ENCODE measurements around the gene NIM1K. TPM values are rescaled to one million over a fixed set of nuclear protein-coding genes. Genes with fewer than 3 reads are reported as not detected.

NIM1K gene
- total and polyA plus RNA-seq, 2 donors (not counting 1 experiment from before 2014, with no cell fraction given) = 0.13 to 0.32 TPM

DNA sequence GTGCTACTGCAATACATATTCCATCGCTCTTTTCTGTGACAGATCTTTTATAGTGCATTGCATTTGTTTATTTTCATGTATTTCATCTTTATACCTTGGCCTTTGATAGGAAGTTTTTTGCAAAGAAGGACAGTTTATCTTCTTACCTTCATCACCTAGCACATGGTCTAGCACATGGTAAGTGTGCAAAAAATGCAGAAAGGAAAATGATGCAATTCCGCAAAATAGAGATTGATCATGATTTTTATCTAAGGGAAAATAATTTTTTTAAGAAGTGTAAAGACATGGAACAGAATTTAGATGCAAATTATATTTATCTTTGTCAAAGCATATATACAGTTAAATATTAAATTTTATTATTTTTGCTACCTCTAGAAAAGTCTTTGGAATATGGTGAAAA is 19.2 kb upstream of the NIM1K start:
- no peak overlapping the region for H2AFZ ChIP-seq (ENCODE audit: insufficient read depth, low read depth, low read length, poor library complexity, severe bottlenecking)
- WGBS (ENCODE audit: insufficient coverage) = no CpG with 5 or more reads among the region's 2 CpGs
- TF ChIP-seq, protein P1, sequence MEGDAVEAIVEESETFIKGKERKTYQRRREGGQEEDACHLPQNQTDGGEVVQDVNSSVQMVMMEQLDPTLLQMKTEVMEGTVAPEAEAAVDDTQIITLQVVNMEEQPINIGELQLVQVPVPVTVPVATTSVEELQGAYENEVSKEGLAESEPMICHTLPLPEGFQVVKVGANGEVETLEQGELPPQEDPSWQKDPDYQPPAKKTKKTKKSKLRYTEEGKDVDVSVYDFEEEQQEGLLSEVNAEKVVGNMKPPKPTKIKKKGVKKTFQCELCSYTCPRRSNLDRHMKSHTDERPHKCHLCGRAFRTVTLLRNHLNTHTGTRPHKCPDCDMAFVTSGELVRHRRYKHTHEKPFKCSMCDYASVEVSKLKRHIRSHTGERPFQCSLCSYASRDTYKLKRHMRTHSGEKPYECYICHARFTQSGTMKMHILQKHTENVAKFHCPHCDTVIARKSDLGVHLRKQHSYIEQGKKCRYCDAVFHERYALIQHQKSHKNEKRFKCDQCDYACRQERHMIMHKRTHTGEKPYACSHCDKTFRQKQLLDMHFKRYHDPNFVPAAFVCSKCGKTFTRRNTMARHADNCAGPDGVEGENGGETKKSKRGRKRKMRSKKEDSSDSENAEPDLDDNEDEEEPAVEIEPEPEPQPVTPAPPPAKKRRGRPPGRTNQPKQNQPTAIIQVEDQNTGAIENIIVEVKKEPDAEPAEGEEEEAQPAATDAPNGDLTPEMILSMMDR (IDR thresholded peaks at IDR 0.05) = no peak
- ATAC-seq (ENCODE audit: low read depth) = no peak
- no peak overlapping the region for H3K9ac ChIP-seq (ENCODE audit: low read length)
- no peak overlapping the region for H3K4me3 ChIP-seq (ENCODE audit: control extremely low read depth in 1 of 5, extremely low read depth in 1 of 5, insufficient read depth in 1 of 5, low read depth in 2 of 5, low read length in 4 of 5)
- H3K27me3 Mint-ChIP-seq = no peaks in the 10 kb centered on the region
- H3K4me1 ChIP-seq (ENCODE audit: control insufficient read depth in 2 of 2, insufficient read depth in 2 of 2, low read length in 2 of 2) = no peaks in the 10 kb centered on the region
- H3K4me3 Mint-ChIP-seq = no peak overlapping the region
- CTCF ChIA-PET = no interaction called here
- no peak overlapping the region for H3K4me2 ChIP-seq (replicated peaks; ENCODE audit: low read depth, low read length, poor library complexity, severe bottlenecking)
- H3K36me3 ChIP-seq (replicated peaks in 1 of 2; ENCODE audit: control extremely low read depth in 1 of 2, control insufficient read depth in 1 of 2, extremely low read depth in 1 of 2, insufficient read depth in 2 of 2, low read length in 1 of 2) = peaks cover 7 to 27% of the 10 kb centered on the region in 2 experiments
- H3K9me3 ChIP-seq (ENCODE audit: control extremely low read depth in 1 of 3, control insufficient read depth in 2 of 3, insufficient read depth in 1 of 3, low read length in 2 of 3) = no peaks in the 10 kb centered on the region
- H3K27ac Mint-ChIP-seq = no peak overlapping the region
- no peaks in the 10 kb centered on the region for H3K27me3 ChIP-seq (replicated peaks in 1 of 4; ENCODE audit: control extremely low read depth in 1 of 4, control insufficient read depth in 3 of 4, insufficient read depth in 4 of 4, low read length in 3 of 4)
- H3K9me3 Mint-ChIP-seq (ENCODE audit: insufficient read depth) = no peaks in the 10 kb centered on the region
- DNase-seq = no peak
- H3K4me1 Mint-ChIP-seq = no peaks in the 10 kb centered on the region
- POLR2A ChIA-PET = no interaction called here
- no peaks in the 10 kb centered on the region for H4K20me1 ChIP-seq (ENCODE audit: control insufficient read depth, insufficient read depth, low read length, poor library complexity, severe bottlenecking)
- no peak overlapping the region for H3K27ac ChIP-seq (ENCODE audit: low read length in 2 of 2)
- intact Hi-C loops (cut with micrococcal nuclease) = no loop called here
- no peaks in the 10 kb centered on the region for H3K79me2 ChIP-seq (ENCODE audit: control insufficient read depth, insufficient read depth, low read length)

- ChIA-PET POLR2A (no interaction called here), CTCF (no interaction called here)
- H3K4me1 Mint-ChIP-seq = no peaks in the 10 kb centered on the region
- H3K27me3 Mint-ChIP-seq = no peaks in the 10 kb centered on the region
- no peaks in the 10 kb centered on the region for H3K79me2 ChIP-seq (ENCODE audit: control insufficient read depth, insufficient read depth, low read length)
- no peak overlapping the region for H3K4me2 ChIP-seq (replicated peaks; ENCODE audit: low read depth, low read length, poor library complexity, severe bottlenecking)
- no peak overlapping the region for H3K27ac ChIP-seq (ENCODE audit: low read length in 2 of 2)
- H3K36me3 ChIP-seq (replicated peaks in 1 of 2; ENCODE audit: control extremely low read depth in 1 of 2, control insufficient read depth in 1 of 2, extremely low read depth in 1 of 2, insufficient read depth in 2 of 2, low read length in 1 of 2) = peaks cover 5 to 20% of the 10 kb centered on the region in 2 experiments
- H3K9me3 Mint-ChIP-seq (ENCODE audit: insufficient read depth) = no peaks in the 10 kb centered on the region
- H3K27me3 ChIP-seq (replicated peaks in 1 of 4; ENCODE audit: control extremely low read depth in 1 of 4, control insufficient read depth in 3 of 4, insufficient read depth in 4 of 4, low read length in 3 of 4) = no peaks in the 10 kb centered on the region
- ATAC-seq (ENCODE audit: low read depth) (no peak), DNase-seq (no peak)
- no peak overlapping the region for H3K4me3 Mint-ChIP-seq
- H3K4me1 ChIP-seq (ENCODE audit: control insufficient read depth in 2 of 2, insufficient read depth in 2 of 2, low read length in 2 of 2) = no peaks in the 10 kb centered on the region
- no peak overlapping the region for H3K27ac Mint-ChIP-seq
- H2AFZ ChIP-seq (ENCODE audit: insufficient read depth, low read depth, low read length, poor library complexity, severe bottlenecking) = no peak overlapping the region
- no peak overlapping the region for H3K9ac ChIP-seq (ENCODE audit: low read length)
- H3K4me3 ChIP-seq (ENCODE audit: control extremely low read depth in 1 of 5, extremely low read depth in 1 of 5, insufficient read depth in 1 of 5, low read depth in 2 of 5, low read length in 4 of 5) = no peak overlapping the region
- no peaks in the 10 kb centered on the region for H4K20me1 ChIP-seq (ENCODE audit: control insufficient read depth, insufficient read depth, low read length, poor library complexity, severe bottlenecking)
- WGBS (ENCODE audit: insufficient coverage) = 97% methylated on average over 6 of the region's 7 CpGs
- intact Hi-C loops (cut with micrococcal nuclease) = no loop called here
- no peak for TF ChIP-seq EZH2 (IDR thresholded peaks at IDR 0.05; ENCODE audit: borderline replicate concordance, insufficient read depth, low read depth, low read length, poor library complexity, severe bottlenecking)
- TF ChIP-seq, protein P1 (IDR thresholded peaks at IDR 0.05) = no peak
- no peaks in the 10 kb centered on the region for H3K9me3 ChIP-seq (ENCODE audit: control extremely low read depth in 1 of 3, control insufficient read depth in 2 of 3, insufficient read depth in 1 of 3, low read length in 2 of 3)
Observed at GRCh38 chr5:43174586-43174985, 17.4 kb upstream of the NIM1K start.
